Activated T-helper 17 cell treated with anti-CD3 and anti-CD28 coated beads, Interleukin-2, amount 50 U/mL, for 72 hours (primary cell): ENCODE data around the gene LIPA. TPM values are rescaled to one million over a fixed set of nuclear protein-coding genes. Genes with fewer than 3 reads are reported as not detected.

ENCODE experiments used
- ATAC-seq: fragments of 150-1000 bp; cut with Tn5 transposase; replicated peaks from 2 replicates; pipeline ENCODE4 v1.10.0; 2021; ENCODE audit warnings: mild to moderate bottlenecking, moderate library complexity
- H3K27ac Mint-ChIP-seq: one replicate; pipeline ENCODE4 v1.8.0; 2022; ENCODE audit warnings: mixed read lengths
- H3K27me3 Mint-ChIP-seq: one replicate; pipeline ENCODE4 v1.8.0; 2022; ENCODE audit warnings: mixed read lengths
- H3K36me3 Mint-ChIP-seq: one replicate; pipeline ENCODE4 v1.8.0; 2022; ENCODE audit warnings: low read depth, mild to moderate bottlenecking, mixed read lengths
- H3K4me1 Mint-ChIP-seq: one replicate; pipeline ENCODE4 v1.8.0; 2022; ENCODE audit warnings: mixed read lengths
- H3K4me3 Mint-ChIP-seq: one replicate; pipeline ENCODE4 v1.8.0; 2022; ENCODE audit warnings: mild to moderate bottlenecking, mixed read lengths
- H3K9me3 Mint-ChIP-seq: one replicate; pipeline ENCODE4 v1.8.0; 2022; ENCODE audit warnings: mixed read lengths
- total RNA-seq, 2 donors: library from RNA; stranded (reverse); gene quantifications; one replicate each; pipeline ENCODE4 v1.2.3, GENCODE V29; 2022

The LIPA gene
- total RNA-seq, 2 donors from 2014 or later = 26.4 to 68.5 TPM

- Mint-ChIP-seq H3K4me3 (no peak overlapping the region), H3K27ac (no peak overlapping the region), H3K27me3 (no peaks in the 10 kb centered on the region), H3K4me1 (peaks cover 14% of the 10 kb centered on the region), H3K36me3 (peaks cover 63% of the 10 kb centered on the region), H3K9me3 (no peaks in the 10 kb centered on the region)
- ATAC-seq = peak; percentile 34
Measured at GRCh38 chr10:89238956-89239644, 12.5 kb downstream of the LIPA start.

GRCh38 chr10:89237849-89238248 is 13.7 kb downstream of the LIPA start:
- ATAC-seq = no peak
- peaks cover 14% of the 10 kb centered on the region for H3K4me1 Mint-ChIP-seq
- no peak overlapping the region for H3K27ac Mint-ChIP-seq
- peaks cover 64% of the 10 kb centered on the region for H3K36me3 Mint-ChIP-seq
- H3K9me3 Mint-ChIP-seq = no peaks in the 10 kb centered on the region
- no peaks in the 10 kb centered on the region for H3K27me3 Mint-ChIP-seq
- H3K4me3 Mint-ChIP-seq = no peak overlapping the region

GRCh38 chr10:89236226-89236797 is 15.3 kb downstream of the LIPA start:
- peaks cover 14% of the 10 kb centered on the region for H3K4me1 Mint-ChIP-seq
- H3K36me3 Mint-ChIP-seq = peaks cover 74% of the 10 kb centered on the region

GRCh38 chr10:89235073-89235798 is 16.3 kb downstream of the LIPA start:
- Mint-ChIP-seq H3K27me3 (no peaks in the 10 kb centered on the region), H3K4me1 (peaks cover 14% of the 10 kb centered on the region), H3K27ac (peak overlapping the region; percentile 29), H3K4me3 (peak overlapping the region; percentile 33), H3K9me3 (no peaks in the 10 kb centered on the region), H3K36me3 (peaks cover 73% of the 10 kb centered on the region)
- ATAC-seq = peak; percentile 86

More at GRCh38 chr10:89236226-89236797, 15.3 kb downstream of the LIPA start:
- Mint-ChIP-seq H3K27me3 (no peaks in the 10 kb centered on the region), H3K27ac (no peak overlapping the region), H3K9me3 (no peaks in the 10 kb centered on the region), H3K4me3 (no peak overlapping the region)
- peak; percentile 30 for ATAC-seq

- Mint-ChIP-seq H3K36me3 (peaks cover 73% of the 10 kb centered on the region), H3K27ac (no peak overlapping the region), H3K9me3 (no peaks in the 10 kb centered on the region), H3K4me1 (peaks cover 19% of the 10 kb centered on the region), H3K4me3 (no peak overlapping the region), H3K27me3 (no peaks in the 10 kb centered on the region)
- ATAC-seq = no peak
Measured at GRCh38 chr10:89233033-89233432, 18.5 kb downstream of the LIPA start.

- peaks cover 10% of the 10 kb centered on the region for H3K4me1 Mint-ChIP-seq
- ATAC-seq = peak; percentile 75
- H3K27ac Mint-ChIP-seq = peak overlapping the region; percentile 21
- H3K4me3 Mint-ChIP-seq = no peak overlapping the region
- H3K9me3 Mint-ChIP-seq = no peaks in the 10 kb centered on the region
- peaks cover 84% of the 10 kb centered on the region for H3K36me3 Mint-ChIP-seq
- H3K27me3 Mint-ChIP-seq = no peaks in the 10 kb centered on the region
Measured at GRCh38 chr10:89228962-89229361, 22.6 kb downstream of the LIPA start.

GRCh38 chr10:89228146-89228545 is 23.4 kb downstream of the LIPA start:
- H3K4me1 Mint-ChIP-seq = peaks cover 10% of the 10 kb centered on the region
- H3K9me3 Mint-ChIP-seq = no peaks in the 10 kb centered on the region
- no peak overlapping the region for H3K4me3 Mint-ChIP-seq
- peaks cover 84% of the 10 kb centered on the region for H3K36me3 Mint-ChIP-seq
- ATAC-seq = no peak
- no peak overlapping the region for H3K27ac Mint-ChIP-seq
- no peaks in the 10 kb centered on the region for H3K27me3 Mint-ChIP-seq

GRCh38 chr10:89226891-89227290 is 24.7 kb downstream of the LIPA start:
- Mint-ChIP-seq H3K36me3 (peaks cover 83% of the 10 kb centered on the region), H3K27ac (no peak overlapping the region), H3K27me3 (no peaks in the 10 kb centered on the region), H3K4me3 (no peak overlapping the region), H3K4me1 (peaks cover 10% of the 10 kb centered on the region), H3K9me3 (no peaks in the 10 kb centered on the region)
- ATAC-seq = no peak

- H3K4me3 Mint-ChIP-seq = peak overlapping the region; percentile 20
- no peaks in the 10 kb centered on the region for H3K27me3 Mint-ChIP-seq
- ATAC-seq = no peak
- H3K27ac Mint-ChIP-seq = peak overlapping the region; percentile 44
- peaks cover 10% of the 10 kb centered on the region for H3K4me1 Mint-ChIP-seq
- H3K36me3 Mint-ChIP-seq = peaks cover 83% of the 10 kb centered on the region
- no peaks in the 10 kb centered on the region for H3K9me3 Mint-ChIP-seq
Measured at GRCh38 chr10:89224739-89225443, 26.7 kb downstream of the LIPA start.

GRCh38 chr10:89221919-89222318 is 29.7 kb downstream of the LIPA start:
- Mint-ChIP-seq H3K36me3 (peaks cover 59% of the 10 kb centered on the region), H3K4me3 (no peak overlapping the region), H3K4me1 (peaks cover 4% of the 10 kb centered on the region), H3K27ac (no peak overlapping the region), H3K27me3 (no peaks in the 10 kb centered on the region), H3K9me3 (no peaks in the 10 kb centered on the region)
- no peak for ATAC-seq

GRCh38 chr10:89219513-89220218 is 31.9 kb downstream of the LIPA start:
- Mint-ChIP-seq H3K27ac (peak overlapping the region; percentile 26), H3K27me3 (no peaks in the 10 kb centered on the region), H3K4me1 (no peaks in the 10 kb centered on the region), H3K36me3 (peaks cover 50% of the 10 kb centered on the region), H3K4me3 (no peak overlapping the region), H3K9me3 (no peaks in the 10 kb centered on the region)
- no peak for ATAC-seq

- Mint-ChIP-seq H3K4me1 (no peaks in the 10 kb centered on the region), H3K36me3 (peaks cover 40% of the 10 kb centered on the region), H3K9me3 (no peaks in the 10 kb centered on the region), H3K27ac (no peak overlapping the region), H3K4me3 (no peak overlapping the region), H3K27me3 (no peaks in the 10 kb centered on the region)
- ATAC-seq = peak; percentile 29
Measured at GRCh38 chr10:89217057-89217990, 34.3 kb downstream of the LIPA start.

- H3K36me3 Mint-ChIP-seq = peaks cover 29% of the 10 kb centered on the region
- no peaks in the 10 kb centered on the region for H3K27me3 Mint-ChIP-seq
- ATAC-seq = no peak
- no peaks in the 10 kb centered on the region for H3K4me1 Mint-ChIP-seq
- H3K27ac Mint-ChIP-seq = no peak overlapping the region
- H3K4me3 Mint-ChIP-seq = no peak overlapping the region
- no peaks in the 10 kb centered on the region for H3K9me3 Mint-ChIP-seq
Measured at GRCh38 chr10:89216056-89216455, 35.5 kb downstream of the LIPA start.
